ENCODE measurements around the gene FAM171A1. TPM values are rescaled to one million over a fixed set of nuclear protein-coding genes. Genes with fewer than 3 reads are reported as not detected.

Gene FAM171A1
- total RNA-seq, 1 experiment from 2014 or later: 26.3 TPM

DNA sequence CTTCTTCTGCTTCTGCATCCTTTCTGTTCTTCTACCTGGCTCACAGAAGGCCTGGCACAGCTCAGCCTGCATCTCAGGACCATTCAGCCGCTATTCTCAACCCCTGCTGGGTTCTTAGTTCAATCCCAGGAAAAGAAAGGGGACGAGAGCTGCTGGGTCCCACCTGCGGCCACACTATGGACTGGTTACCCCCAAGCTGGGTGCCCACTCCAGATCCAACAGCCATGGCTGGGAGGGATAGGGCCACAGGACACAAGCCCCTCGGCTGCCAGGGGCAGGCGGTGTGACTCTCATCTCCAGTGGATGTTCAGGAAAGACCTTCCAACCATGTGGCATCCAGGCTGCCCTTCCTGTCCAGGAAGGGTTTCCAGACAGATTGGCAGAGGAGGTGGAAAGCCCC lies 105.0 kb downstream of the FAM171A1 start:
- ChIA-PET CTCF (no interaction called here), POLR2A (no interaction called here)
- no TSS peak for BruUV-seq (replicated peaks)
- intact Hi-C loops (cut with micrococcal nuclease; ENCODE audit: unreplicated experiment): no loop called here
- no peak overlapping the region for H3K4me3 ChIP-seq (ENCODE audit: low read depth, low read length)
- no peaks in the 10 kb centered on the region for H3K36me3 ChIP-seq (ENCODE audit: control insufficient read depth, insufficient read depth, low read length)
- Mint-ChIP-seq H3K36me3 (ENCODE audit: insufficient read depth, unreplicated experiment) (no peaks in the 10 kb centered on the region), H3K27ac (ENCODE audit: unreplicated experiment) (no peak overlapping the region), H3K4me3 (ENCODE audit: unreplicated experiment) (no peak overlapping the region), H3K9me3 (ENCODE audit: unreplicated experiment) (no peaks in the 10 kb centered on the region), H3K27me3 (ENCODE audit: insufficient read depth, unreplicated experiment) (no peaks in the 10 kb centered on the region), H3K4me1 (ENCODE audit: low read depth, unreplicated experiment) (no peaks in the 10 kb centered on the region)
- no peak for DNase-seq
- H3K9me3 ChIP-seq: 0 out of 2 replicates have a peak, but pooled peaks cover 5% of the 10 kb centered on the region
- TF ChIP-seq, protein P1, sequence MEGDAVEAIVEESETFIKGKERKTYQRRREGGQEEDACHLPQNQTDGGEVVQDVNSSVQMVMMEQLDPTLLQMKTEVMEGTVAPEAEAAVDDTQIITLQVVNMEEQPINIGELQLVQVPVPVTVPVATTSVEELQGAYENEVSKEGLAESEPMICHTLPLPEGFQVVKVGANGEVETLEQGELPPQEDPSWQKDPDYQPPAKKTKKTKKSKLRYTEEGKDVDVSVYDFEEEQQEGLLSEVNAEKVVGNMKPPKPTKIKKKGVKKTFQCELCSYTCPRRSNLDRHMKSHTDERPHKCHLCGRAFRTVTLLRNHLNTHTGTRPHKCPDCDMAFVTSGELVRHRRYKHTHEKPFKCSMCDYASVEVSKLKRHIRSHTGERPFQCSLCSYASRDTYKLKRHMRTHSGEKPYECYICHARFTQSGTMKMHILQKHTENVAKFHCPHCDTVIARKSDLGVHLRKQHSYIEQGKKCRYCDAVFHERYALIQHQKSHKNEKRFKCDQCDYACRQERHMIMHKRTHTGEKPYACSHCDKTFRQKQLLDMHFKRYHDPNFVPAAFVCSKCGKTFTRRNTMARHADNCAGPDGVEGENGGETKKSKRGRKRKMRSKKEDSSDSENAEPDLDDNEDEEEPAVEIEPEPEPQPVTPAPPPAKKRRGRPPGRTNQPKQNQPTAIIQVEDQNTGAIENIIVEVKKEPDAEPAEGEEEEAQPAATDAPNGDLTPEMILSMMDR (IDR thresholded peaks at IDR 0.05; ENCODE audit: insufficient read depth in 1 of 2, low read depth in 1 of 2, low read length in 1 of 2, severe bottlenecking in 1 of 2, unreplicated experiment in 1 of 2): no peak
- no peaks in the 10 kb centered on the region for H3K27me3 ChIP-seq (replicated peaks; ENCODE audit: control insufficient read depth, insufficient read depth, low read length)
- H3K4me1 ChIP-seq: no peaks in the 10 kb centered on the region

DNA sequence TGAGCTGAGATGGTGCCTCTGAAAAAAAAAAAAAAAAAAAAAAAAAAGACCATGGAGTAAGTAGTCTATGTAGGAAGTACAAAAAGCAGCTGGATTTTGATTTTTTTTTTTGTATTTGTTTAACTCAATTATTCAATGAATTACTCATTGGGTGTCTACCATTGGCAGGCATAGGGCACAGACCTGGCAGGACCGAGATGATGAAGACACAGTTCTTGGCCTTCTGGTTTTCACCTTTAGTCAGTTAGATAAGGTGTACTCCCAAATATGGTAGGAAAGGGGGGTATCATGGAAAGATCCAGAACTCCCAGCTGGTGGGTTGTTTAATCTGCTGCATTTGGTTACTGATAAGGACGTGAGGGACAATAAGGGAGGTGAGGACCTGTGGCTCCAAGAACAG lies 105.5 kb downstream of the FAM171A1 start:
- Mint-ChIP-seq H3K9me3 (ENCODE audit: unreplicated experiment) (no peaks in the 10 kb centered on the region), H3K27me3 (ENCODE audit: insufficient read depth, unreplicated experiment) (no peaks in the 10 kb centered on the region), H3K4me3 (ENCODE audit: unreplicated experiment) (no peak overlapping the region), H3K27ac (ENCODE audit: unreplicated experiment) (no peak overlapping the region), H3K36me3 (ENCODE audit: insufficient read depth, unreplicated experiment) (no peaks in the 10 kb centered on the region), H3K4me1 (ENCODE audit: low read depth, unreplicated experiment) (no peaks in the 10 kb centered on the region)
- DNase-seq: no peak
- no peaks in the 10 kb centered on the region for H3K36me3 ChIP-seq (ENCODE audit: control insufficient read depth, insufficient read depth, low read length)
- H3K27me3 ChIP-seq (replicated peaks; ENCODE audit: control insufficient read depth, insufficient read depth, low read length): no peaks in the 10 kb centered on the region
- CTCF ChIA-PET: no interaction called here
- 0 out of 2 replicates have a peak, but pooled peaks cover 5% of the 10 kb centered on the region for H3K9me3 ChIP-seq
- intact Hi-C loops (cut with micrococcal nuclease; ENCODE audit: unreplicated experiment): no loop called here
- TF ChIP-seq, protein P1 (IDR thresholded peaks at IDR 0.05; ENCODE audit: insufficient read depth in 1 of 2, low read depth in 1 of 2, low read length in 1 of 2, severe bottlenecking in 1 of 2, unreplicated experiment in 1 of 2): no peak
- no peaks in the 10 kb centered on the region for H3K4me1 ChIP-seq
- POLR2A ChIA-PET: no interaction called here
- H3K4me3 ChIP-seq (ENCODE audit: low read depth, low read length): no peak overlapping the region
- BruUV-seq (replicated peaks): no TSS peak

DNA sequence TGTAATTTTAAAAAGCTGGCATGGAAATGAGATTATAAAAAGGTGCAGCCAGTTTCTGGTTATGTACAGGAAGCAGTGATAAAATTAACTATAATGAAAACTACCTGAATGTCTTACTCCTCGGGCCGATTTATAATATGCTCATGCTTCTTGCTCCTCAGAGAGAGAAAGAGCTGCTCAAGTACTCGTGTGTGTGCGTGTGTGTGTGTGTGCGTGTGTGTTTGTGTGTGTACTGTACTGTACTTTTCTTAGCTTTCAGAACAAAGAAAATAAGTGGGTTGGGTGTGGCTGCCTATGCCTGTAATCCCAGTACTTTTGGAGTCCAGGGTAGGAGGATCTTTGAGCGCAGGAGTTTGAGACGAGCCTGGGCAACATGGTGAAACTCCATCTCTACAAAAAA lies 106.0 kb downstream of the FAM171A1 start:
- no TSS peak for BruUV-seq (replicated peaks)
- TF ChIP-seq, protein P1 (IDR thresholded peaks at IDR 0.05; ENCODE audit: insufficient read depth in 1 of 2, low read depth in 1 of 2, low read length in 1 of 2, severe bottlenecking in 1 of 2, unreplicated experiment in 1 of 2): no peak
- intact Hi-C loops (cut with micrococcal nuclease; ENCODE audit: unreplicated experiment): no loop called here
- Mint-ChIP-seq H3K9me3 (ENCODE audit: unreplicated experiment) (no peaks in the 10 kb centered on the region), H3K27ac (ENCODE audit: unreplicated experiment) (no peak overlapping the region), H3K36me3 (ENCODE audit: insufficient read depth, unreplicated experiment) (no peaks in the 10 kb centered on the region), H3K27me3 (ENCODE audit: insufficient read depth, unreplicated experiment) (no peaks in the 10 kb centered on the region), H3K4me1 (ENCODE audit: low read depth, unreplicated experiment) (no peaks in the 10 kb centered on the region), H3K4me3 (ENCODE audit: unreplicated experiment) (no peak overlapping the region)
- Histone ChIP-seq H3K4me3 (ENCODE audit: low read depth, low read length) (no peak overlapping the region), H3K27me3 (replicated peaks; ENCODE audit: control insufficient read depth, insufficient read depth, low read length) (no peaks in the 10 kb centered on the region), H3K4me1 (no peaks in the 10 kb centered on the region), H3K9me3 (0 out of 2 replicates have a peak, but pooled peaks cover 4% of the 10 kb centered on the region), H3K36me3 (ENCODE audit: control insufficient read depth, insufficient read depth, low read length) (no peaks in the 10 kb centered on the region)
- ChIA-PET CTCF (no interaction called here), POLR2A (no interaction called here)
- DNase-seq: no peak
